HG03097 (cell line): ENCODE results near the gene CER1.

ENCODE experiments used
- ATAC-seq: cut with Tn5 transposase; IDR thresholded peaks from one replicate; pipeline ENCODE4 v1.9.1; 2021; ENCODE audit not compliant: unreplicated experiment, low FRiP score

CER1 gene, protein sequence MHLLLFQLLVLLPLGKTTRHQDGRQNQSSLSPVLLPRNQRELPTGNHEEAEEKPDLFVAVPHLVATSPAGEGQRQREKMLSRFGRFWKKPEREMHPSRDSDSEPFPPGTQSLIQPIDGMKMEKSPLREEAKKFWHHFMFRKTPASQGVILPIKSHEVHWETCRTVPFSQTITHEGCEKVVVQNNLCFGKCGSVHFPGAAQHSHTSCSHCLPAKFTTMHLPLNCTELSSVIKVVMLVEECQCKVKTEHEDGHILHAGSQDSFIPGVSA

DNA sequence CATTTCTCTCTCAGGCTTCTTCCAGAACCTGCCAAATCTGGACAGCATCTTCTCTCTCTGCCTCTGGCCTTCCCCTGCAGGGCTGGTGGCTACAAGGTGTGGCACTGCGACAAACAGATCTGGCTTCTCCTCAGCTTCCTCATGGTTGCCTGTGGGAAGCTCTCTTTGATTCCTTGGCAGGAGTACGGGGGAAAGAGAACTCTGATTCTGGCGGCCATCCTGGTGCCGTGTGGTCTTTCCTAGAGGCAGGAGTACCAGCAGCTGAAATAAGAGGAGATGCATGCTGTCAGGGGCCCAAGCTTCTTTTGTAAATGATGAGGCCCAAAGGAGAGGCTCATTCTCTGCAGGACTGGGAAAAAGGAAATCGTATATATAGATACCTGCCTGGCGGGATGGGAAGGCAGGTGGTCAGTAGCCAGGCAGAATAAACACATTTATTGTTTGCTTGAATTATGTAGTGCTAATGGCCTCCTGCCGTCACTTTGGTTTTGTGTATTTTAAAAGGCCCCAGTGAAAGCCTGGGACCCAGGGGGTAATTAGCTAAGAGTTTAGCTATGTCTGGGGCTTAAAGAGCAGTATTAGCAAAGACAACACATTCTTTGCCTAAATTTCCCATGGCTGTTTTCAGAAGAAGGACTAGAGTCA is at the start of gene CER1:
Gene CER1, minus strand, starts transcription at position 343 of the 645 bp plus-strand sequence. Its CDS starts 61 bp downstream, at position 282.
- no peak for ATAC-seq

DNA sequence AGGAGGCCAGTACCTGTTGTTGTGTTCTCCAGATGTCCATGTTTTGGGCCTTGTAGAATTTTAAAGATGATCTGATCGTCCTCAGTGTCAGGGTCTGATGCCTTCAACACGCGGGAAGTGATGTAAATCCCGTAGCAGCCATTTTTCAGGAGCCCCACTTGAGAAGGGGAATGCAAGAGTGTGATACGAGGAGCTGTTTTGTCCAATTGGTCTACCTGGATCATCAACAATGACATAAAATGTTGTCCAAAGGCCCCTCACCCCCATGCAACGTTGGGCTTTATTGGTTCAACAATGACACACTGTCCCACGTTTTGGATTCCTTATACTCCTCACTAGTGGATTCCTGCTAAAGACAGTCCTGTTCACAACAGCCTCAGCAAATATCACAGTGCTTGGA is 48.1 kb upstream of the CER1 start:
- no peak for ATAC-seq

DNA sequence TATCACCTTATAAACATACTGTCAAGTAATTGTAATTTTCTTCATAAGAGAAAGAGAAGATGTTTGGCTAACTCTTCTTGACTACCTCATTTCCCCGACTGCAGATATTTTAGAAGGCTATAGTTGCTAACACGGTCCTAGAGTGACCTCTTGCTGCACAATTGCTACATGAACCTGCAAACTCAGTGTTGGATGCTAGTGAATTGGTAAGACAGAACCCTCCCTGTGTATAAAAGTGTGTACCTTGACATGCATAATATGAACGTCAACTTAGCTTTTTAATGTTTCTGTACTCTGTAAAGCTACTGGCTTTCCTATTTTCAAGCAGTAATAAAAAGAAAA is 46.7 kb upstream of the CER1 start:
- no peak for ATAC-seq

DNA sequence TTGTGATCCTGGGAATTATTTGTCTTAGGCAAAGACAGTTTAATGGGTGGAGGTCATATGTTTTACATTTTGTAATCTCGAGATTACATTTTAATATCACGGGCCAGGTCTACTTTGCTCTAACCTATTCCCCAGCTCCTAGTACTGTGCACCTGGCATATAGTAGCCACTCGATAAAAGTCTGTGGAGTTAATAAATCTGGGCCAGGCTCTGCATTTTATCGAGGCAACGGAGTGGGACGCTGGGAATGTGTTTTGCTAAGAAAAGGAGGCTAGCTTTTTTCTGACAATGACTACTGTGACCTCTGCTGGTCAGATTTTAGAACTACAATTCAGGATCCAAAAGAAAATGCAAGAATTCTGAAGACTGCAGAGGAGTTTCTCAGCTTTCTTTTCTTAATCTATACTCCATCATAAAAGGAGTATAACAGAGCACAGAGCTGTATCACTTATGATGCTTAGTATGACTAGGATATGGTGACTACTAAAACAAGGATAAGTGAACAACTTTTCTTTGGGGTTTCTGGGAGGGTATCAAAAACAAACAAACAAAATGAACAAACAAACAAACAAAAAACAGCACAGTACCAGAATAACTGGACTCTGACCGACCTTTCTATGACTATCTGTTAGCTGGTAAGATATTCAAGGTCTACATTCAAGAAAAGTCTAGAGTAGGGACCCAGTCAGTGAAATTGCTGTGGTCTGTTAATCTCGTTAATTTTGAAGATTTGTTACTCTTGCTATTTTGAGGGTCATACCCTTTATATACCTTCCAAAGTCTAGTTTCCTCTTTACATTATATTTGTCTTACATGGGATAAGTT is 46.1 kb upstream of the CER1 start:
- ATAC-seq, result no peak

DNA sequence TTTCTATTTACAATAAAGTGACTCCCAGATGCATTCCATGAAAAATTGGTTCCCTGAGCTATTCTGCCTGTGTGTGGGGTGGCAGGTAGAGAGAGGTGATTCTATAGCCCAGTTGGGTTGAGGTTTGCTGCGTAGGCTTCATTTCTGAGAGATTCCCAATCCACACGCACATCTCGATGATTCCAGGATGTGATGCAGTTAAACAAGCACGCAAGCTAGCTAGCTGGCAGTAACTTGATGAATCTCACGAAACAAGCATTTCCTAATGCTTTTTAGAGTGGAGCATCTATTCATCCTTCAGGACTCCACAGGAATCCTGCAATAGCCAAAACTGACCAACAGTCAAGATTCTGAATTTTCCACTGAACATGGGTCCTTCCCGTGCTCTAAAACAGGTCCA is 43.8 kb upstream of the CER1 start:
- ATAC-seq, result no peak

DNA sequence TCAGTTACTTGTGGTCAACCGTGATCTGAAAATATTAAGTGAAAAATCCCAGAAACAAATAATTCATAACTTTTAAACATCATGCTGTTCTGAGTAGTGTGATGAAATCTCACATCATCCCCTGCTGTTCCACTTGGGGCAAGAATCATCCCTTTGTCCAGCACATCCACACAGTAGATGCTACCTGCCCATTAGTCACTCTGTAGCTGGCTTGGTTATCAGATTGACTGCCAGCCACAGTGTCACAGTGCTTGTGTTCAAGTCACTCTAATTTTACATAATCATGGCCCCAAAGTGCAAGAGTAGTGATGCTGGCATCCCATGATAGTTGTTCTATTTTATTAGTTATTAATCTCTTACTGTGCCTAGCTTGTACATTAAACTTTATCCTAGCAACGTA is 39.1 kb upstream of the CER1 start:
- ATAC-seq, result no peak

DNA sequence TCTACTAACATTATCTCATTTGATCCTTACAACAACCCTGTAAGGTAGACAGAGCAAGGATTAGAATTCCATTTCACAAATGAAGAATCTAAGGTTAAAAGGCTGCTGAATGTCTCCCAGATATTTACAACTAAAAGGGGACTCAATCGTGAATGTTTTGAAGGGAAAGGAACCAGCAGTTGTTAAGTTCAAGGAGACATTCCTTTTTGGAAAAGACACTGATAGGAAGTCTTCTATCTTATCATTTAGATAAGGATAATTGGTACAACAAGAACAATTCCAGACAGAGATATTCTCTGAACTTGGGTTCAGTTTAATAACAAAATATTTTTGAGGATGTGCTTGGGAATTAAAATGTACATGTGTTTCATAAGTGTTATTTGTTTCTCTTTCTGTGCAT is 37.5 kb upstream of the CER1 start:
- no peak for ATAC-seq

DNA sequence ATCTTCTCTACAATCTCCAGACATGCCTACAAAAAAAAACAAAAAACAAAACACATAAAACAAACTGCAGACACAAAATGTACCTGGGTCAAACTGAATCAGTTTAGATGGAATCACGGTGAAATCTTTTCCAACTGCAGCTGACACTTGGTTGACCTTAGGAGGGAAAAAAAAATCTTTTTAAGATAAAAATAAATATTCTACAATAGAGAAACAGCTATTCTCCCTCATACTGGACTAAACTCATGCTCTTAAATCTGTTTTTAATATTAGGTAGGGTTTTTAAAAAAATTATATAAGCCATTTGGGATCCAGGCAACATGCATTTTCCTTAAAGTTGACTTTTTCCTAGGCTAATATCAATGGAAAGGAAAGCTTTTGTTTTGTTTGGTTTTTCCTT is 33.8 kb upstream of the CER1 start:
- ATAC-seq, result no peak

DNA sequence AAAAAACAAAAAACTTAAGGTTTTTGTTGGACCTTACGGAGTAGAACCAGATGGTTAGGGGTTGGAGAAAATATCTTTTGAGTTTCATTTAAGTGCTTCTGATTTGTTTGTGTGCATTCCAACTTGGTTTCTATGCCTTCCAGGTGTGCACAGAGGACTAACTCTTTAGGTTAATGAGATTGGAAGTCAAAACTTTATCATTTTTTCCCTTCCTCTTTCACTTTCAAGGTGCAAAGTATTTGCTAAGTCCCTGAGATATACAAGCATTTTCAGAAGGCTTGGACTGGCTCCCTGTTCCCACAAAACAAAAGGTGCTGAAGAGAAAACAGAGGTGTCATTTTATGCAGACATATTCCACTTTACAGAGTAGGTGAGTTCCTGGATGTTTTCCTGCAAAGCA is 30.3 kb upstream of the CER1 start:
- ATAC-seq, result no peak

DNA sequence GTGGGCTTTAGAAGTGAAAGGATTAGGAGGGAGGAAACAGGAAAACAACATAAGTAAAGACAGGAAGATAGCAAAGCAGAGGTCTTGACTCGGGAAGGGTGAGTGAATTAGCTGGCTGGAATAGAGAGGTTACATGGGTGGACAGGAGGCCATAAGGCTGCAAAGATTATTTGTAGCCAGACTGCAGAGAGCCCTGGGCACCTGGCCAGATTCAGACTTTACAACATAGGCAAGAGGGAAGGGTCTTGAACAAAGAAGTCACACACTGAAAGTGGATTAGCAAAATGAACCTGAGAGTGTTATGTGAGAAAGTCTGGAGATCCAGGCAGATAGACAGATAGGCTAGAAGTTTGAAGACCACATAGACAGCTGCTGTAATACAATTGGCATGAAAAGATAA is 29.7 kb upstream of the CER1 start:
- no peak for ATAC-seq

DNA sequence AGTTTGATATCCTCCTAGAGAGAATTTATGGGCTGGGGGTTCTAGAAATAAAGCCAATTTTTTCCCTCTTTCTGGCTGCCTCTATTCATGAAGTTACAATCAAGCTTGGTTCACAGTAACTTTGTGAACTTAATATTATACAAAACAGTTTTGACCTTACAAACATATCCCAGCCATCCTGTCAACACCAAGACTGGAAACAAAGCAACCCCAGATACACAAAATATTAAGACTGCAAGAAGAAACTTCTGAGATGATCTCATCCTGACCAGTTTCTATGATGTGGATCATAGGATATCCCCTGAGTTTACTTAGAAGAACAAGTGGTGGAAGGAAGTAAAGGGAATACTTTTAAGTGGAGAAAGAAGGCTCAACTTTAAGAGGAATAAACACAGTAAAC is 28.3 kb upstream of the CER1 start:
- no peak for ATAC-seq

DNA sequence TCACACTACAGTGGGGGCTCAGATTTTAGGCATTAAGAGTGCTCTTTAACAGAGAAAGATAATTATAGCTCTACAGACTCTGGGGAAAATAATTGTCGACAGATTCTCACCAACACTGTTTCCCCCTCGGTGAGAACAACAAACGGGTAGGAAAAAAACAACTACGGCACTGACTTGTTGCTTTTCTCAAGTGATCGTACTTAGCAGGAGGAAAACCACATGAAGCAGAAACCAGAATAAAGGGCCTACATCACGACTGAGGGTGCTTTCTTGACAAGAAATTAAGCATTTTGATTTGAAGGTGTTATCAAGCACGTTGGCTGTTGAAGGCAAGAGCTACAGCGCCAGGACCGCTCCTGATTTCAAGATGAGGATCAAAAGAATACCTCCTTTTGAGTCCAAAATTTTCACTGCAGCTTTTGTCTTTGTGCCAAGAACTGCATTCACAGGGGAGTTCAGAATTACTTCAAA is 27.2 kb upstream of the CER1 start:
- no peak for ATAC-seq

DNA sequence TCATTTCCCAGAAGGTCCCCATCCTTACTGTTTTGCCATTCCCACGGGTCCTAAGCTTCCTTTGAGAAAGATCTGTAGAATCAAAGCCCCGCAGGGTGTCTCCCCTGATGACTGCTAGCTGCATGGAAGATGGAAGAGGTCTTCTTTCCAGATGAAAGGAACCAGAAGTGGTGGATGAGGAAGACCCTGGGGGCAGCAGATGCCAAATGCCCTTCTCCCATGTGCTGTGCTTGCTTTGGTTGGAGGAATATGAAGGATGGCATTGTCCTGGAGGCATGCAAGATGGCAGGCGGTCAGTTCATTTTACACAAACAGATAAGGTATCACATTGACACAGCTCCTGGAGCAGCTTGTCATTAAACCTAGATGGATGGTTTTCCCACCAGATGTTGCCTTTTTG is 25.8 kb upstream of the CER1 start:
- no peak for ATAC-seq

DNA sequence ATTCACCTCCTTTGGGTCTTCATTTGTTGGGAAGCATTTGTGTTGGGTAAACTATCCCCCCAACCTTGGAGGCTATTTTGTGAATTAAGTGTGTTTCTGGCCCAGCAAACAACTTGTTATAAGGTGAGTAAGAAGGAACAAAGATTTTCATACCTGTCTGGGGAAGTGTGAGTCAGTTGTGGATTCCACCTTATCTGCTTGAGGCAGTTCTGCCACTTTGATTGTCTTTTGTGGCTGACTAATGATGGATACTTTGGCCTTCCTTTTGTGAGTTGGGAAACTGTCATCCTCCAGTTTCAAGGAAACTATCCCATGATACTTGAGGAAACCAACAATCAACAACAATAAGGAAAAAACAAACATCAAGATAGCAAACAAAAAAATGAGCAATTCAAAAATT is 24.6 kb upstream of the CER1 start:
- ATAC-seq, result no peak

DNA sequence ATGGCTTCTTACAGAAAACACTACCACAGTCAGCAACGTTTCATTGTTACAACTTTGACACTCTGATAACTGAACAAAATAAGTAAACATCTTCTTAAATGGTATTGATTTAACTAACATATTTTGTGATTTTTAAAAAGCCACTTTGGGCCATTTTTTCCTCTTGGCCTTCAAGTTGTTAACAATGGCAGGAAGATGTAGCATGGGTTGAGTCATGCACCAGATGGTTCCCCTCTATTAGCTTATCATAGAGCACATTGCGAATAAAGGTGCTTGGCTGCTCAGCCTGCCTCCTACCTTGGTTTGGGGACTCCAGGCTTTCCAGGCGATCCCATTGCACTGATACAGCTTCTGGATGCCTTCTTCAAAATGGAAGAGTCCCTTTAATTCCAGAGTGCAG is 24.1 kb upstream of the CER1 start:
- no peak for ATAC-seq

DNA sequence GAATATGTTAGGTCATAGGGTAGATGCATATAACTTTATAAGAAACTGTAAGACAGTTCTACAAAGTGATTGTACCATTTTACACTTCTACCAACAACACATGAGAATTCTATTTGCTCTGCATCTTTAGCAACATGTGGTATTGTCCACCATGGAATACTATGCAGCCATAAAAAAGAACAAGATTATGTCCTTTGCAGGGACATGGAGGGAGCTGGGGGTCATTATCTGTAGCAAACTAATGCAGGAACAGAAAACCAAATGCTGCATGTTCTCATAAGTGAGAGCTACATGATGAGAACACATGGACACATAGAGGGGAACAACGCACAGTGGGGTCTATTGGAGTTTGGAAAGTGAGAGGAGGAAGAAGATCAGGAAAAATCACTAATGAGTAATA is 22.2 kb upstream of the CER1 start:
- ATAC-seq, result no peak

DNA sequence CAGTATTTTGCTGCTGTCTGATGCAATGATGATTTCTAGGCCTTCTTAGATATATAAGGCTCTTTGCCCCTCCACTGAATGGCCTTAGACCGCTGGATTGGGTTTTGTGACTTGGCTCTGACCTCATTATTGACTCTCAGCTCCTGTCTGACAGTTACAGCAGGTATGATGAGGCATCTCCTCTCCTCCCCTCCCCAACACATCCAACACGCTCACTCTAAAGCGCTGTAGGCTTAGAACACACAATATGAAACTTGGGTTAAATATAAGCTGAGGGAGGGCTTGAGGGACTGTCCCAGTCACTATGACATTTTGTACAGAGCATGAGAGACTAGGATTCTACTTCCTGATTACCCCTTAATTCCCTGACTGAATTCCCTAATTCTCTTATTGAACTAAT is 18.8 kb upstream of the CER1 start:
- peak; percentile 83 for ATAC-seq

DNA sequence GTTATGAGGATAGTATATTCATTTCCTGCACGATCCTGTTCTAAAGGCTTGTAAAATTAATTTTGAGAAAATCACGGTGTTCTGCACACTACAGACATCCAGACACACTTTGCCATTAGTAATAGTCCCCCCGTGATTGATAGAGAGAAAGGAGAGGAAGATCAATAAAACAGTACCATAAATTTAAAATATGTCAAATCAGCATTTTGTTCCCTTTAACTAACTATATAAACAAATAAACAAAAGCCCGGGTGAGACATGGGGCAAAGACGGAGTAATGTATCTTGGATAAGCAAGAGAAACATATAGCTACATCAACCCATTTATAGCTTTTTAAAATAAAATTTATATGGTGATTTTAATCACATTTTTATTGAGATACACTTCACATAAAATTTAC is 10.6 kb upstream of the CER1 start:
- no peak for ATAC-seq

DNA sequence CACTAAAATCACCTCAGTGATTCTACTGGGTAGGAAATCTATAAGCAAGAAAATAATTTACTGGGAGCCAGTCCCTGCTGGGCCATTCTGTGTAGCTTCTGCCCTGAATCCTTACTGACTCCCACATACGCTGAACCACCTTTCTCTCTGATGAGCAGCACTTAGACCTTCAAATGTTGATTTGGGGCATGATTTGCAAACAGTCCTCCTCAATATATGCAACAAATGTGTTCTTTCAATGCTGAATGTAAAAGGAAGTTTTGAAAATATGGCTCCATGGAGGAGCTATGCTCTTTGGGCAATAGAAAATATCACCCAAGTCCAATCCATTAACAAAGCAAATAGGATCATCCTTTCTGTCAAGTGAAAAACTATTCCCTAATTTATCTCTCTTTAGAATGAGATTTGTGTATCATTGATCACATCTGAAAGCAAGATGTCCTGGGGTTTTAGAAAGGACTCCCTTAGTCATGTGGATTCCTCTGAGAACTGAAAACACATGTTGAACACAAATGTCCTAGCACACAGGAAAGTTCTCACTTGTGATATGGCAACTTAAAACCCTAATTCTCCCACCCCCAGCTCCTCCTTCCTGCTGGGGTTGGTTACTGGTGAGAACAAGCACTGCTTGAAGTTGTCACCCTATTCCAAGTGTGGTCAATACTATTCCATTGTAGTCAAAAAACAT is 8.9 kb upstream of the CER1 start:
- ATAC-seq, result no peak

DNA sequence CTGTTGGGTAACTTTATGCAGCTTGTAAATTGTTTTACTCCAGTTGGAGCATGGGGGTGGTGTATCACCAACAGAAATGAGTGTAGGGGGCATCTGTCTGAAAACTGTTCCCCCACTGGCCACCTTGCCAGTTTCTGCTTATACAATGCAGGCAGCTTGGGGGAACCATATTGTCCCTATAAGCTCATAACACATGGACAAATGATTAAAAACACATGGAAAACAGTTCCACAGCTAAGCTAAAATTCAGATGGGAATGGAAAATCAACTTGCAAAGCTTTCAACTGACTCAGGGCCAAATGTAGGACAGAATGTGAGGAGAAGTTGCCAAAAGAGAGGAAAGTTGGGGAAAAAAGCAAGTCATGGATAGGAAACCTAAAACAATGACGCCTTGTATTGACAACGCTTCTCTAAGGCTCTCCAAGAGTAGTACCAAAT is 7.9 kb upstream of the CER1 start:
- no peak for ATAC-seq

DNA sequence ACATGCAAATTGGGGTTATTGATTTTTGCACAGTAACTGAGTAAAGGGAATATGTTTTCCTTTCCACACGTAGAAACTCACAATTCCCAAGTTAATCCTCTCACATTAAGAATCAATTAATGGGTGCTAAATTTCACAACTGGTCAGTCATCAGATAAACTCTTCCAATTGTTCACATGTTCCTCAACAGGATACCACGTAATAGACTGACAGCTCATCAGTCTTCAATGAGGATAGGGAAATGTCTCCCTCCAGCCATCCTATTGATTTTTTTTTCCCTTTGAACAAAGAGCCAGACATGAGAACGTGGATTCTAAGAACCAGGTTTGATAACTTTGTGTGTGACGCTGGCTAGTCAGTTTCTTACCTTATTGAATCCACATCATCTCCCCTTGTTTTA is 768 bp upstream of the CER1 start:
- ATAC-seq, result no peak
